MM.1S (cell line): ENCODE data around the gene ZNF880.

Experiments
- DNase-seq: peaks from one replicate; pipeline ENCODE4 v3.0.0-alpha.2; 2015
- H2AFZ ChIP-seq: fragments of 300-600 bp; sonication (generic); 2 replicates; pipeline ENCODE4 v1.6.0; 2016; ENCODE audit warnings: antibody characterized with exemption, low read length
- H3F3A ChIP-seq: fragments of 300-600 bp; sonication (generic); 2 replicates; pipeline ENCODE4 v1.6.1; 2016; ENCODE audit warnings: mild to moderate bottlenecking, antibody characterized with exemption, low read length, moderate library complexity, mixed read lengths; ENCODE audit not compliant: insufficient read depth
- H3K27ac ChIP-seq: fragments of 300-600 bp; sonication (generic); 2 replicates; pipeline ENCODE4 v1.5.1; 2016; ENCODE audit warnings: mild to moderate bottlenecking, low read length
- H3K27me3 ChIP-seq: fragments of 300-600 bp; sonication (generic); replicated peaks from 2 replicates; pipeline ENCODE4 v1.6.0; 2016; ENCODE audit warnings: low read length; ENCODE audit not compliant: insufficient read depth
- H3K36me3 ChIP-seq: fragments of 300-600 bp; sonication (generic); replicated peaks from 2 replicates; pipeline ENCODE4 v1.6.1; 2016; ENCODE audit warnings: mild to moderate bottlenecking, low read length, mixed read lengths; ENCODE audit not compliant: insufficient read depth
- H3K4me1 ChIP-seq: fragments of 300-600 bp; sonication (generic); 2 replicates; pipeline ENCODE4 v1.6.1; 2016; ENCODE audit warnings: low read length, mixed read lengths
- H3K4me2 ChIP-seq: fragments of 300-600 bp; sonication (generic); 2 replicates; pipeline ENCODE4 v1.6.0; 2016; ENCODE audit warnings: low read depth, low read length
- H3K4me3 ChIP-seq: fragments of 300-600 bp; sonication (generic); 2 replicates; pipeline ENCODE4 v1.5.1; 2016; ENCODE audit warnings: low read length, mixed read lengths
- H3K79me2 ChIP-seq: fragments of 300-600 bp; sonication (generic); 2 replicates; pipeline ENCODE4 v1.6.1; 2016; ENCODE audit warnings: mixed run types, low read length, mixed read lengths
- H3K9ac ChIP-seq: fragments of 300-600 bp; sonication (generic); 2 replicates; pipeline ENCODE4 v1.6.1; 2016; ENCODE audit warnings: low read length, mixed read lengths
- H3K9me2 ChIP-seq: fragments of 300-600 bp; sonication (generic); replicated peaks from 2 replicates; pipeline ENCODE4 v1.6.1; 2016; ENCODE audit warnings: mild to moderate bottlenecking, low read length, mixed read lengths; ENCODE audit not compliant: insufficient read depth
- H3K9me3 ChIP-seq: fragments of 300-600 bp; sonication (generic); replicated peaks from 2 replicates; pipeline ENCODE4 v1.6.1; 2016; ENCODE audit warnings: mild to moderate bottlenecking, low read length, mixed read lengths; ENCODE audit not compliant: insufficient read depth
- H4K20me1 ChIP-seq: fragments of 300-600 bp; sonication (generic); 2 replicates; pipeline ENCODE4 v1.6.1; 2016; ENCODE audit warnings: mild to moderate bottlenecking, low read length, moderate library complexity, mixed read lengths; ENCODE audit not compliant: insufficient read depth
- EZH2 ChIP-seq: fragments of 300-600 bp; sonication (generic); optimal IDR thresholded peaks from 2 replicates; pipeline ENCODE3; 2017; ENCODE audit warnings: low read depth, mild to moderate bottlenecking, antibody characterized with exemption, low read length, mixed read lengths
- EZH2phosphoT487 ChIP-seq: fragments of 300-600 bp; sonication (generic); IDR thresholded peaks from 2 replicates; pipeline ENCODE4 v1.6.1; 2018; ENCODE audit warnings: antibody characterized with exemption, low read length
- TF ChIP-seq, protein P1 (sequence below): fragments of 300-600 bp; sonication (generic); IDR thresholded peaks from 2 replicates; pipeline ENCODE4 v1.5.1; 2016; ENCODE audit warnings: antibody characterized with exemption, low read length, mixed read lengths

Gene ZNF880

DNA sequence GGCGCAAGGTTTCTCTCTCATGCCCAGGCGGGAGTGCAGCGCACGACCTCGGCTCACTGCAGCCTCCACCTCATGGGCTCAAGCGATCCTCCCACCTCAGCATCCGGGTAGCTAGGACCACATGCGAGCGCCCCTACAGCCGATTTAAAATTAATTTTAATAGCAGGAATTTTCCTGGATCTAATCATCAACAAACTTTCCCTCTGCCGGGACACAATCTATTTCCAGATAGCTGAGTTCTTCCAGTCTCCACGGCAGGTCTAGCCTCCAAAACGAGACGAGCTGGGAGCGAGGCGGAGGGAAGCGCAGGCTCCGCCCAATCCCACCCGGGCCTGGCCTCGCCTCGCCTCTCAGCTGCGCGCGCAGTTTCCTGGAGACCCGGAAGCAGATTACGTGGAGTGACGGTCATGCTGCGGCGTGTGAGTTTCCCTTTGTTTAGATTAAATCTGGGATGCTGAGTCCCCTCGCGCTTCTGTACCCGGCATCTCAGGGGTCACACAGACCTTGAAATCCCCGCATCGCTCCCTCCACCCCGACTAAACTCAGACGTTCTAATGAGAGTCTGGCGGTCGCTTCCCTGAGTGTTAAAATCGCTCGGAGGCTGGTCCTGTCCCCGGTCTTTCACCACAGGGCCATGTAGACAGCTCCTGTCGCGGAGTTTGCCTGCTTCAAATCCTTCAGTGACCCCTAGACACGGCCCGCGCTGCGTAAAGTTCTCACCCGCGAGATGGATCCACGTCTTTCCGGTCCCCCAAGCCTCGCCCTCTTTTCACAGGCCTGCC, at the start of gene ZNF880:
Gene ZNF880 (plus strand): TSS at position 365 of the 782 bp plus-strand sequence. CDS start 43 bp downstream, at position 408.
- no peak within 1 kb of the TSS for H3K27ac ChIP-seq
- H3K9me2 ChIP-seq, result no peaks in the 10 kb centered on the region
- no peak within 1 kb of the TSS for H3K9ac ChIP-seq
- H3K4me3 ChIP-seq, result no peak within 1 kb of the TSS
- TF ChIP-seq EZH2phosphoT487, result no peak
- no peaks in the 10 kb centered on the region for H3F3A ChIP-seq
- no peak within 1 kb of the TSS for H2AFZ ChIP-seq
- H3K36me3 ChIP-seq, result no peaks in the 10 kb centered on the region
- DNase-seq, result no peak
- H3K4me1 ChIP-seq, result no peaks in the 10 kb centered on the region
- no peak within 1 kb of the TSS for H3K4me2 ChIP-seq
- no peaks in the 10 kb centered on the region for H4K20me1 ChIP-seq
- H3K79me2 ChIP-seq, result no peaks in the 10 kb centered on the region
- H3K9me3 ChIP-seq, result no peaks in the 10 kb centered on the region
- no peaks in the 10 kb centered on the region for H3K27me3 ChIP-seq

DNA sequence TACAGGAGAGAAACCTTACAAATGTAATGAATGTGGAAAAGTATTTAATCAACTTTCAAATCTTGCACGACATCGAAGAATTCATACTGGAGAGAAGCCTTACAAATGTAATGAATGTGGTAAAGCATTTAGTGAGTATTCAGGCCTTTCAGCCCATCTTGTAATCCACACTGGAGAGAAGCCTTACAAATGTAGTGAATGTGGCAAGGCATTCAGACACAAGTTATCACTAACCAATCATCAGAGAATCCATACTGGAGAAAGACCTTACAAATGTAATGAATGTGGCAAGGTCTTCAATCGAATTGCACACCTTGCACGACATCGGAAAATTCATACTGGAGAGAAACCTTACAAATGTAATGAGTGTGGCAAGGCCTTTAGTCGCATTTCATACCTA, 47.3 kb upstream of the ZNF880 start:
- DNase-seq, result no peak
- Histone ChIP-seq H4K20me1 (no peaks in the 10 kb centered on the region), H3K4me2 (no peak overlapping the region), H3K9ac (no peak overlapping the region), H3K27me3 (no peaks in the 10 kb centered on the region), H2AFZ (no peak overlapping the region), H3K9me3 (0 out of 2 replicates have a peak, but pooled peaks cover 2% of the 10 kb centered on the region), H3K36me3 (peaks cover 19% of the 10 kb centered on the region), H3F3A (no peaks in the 10 kb centered on the region), H3K9me2 (no peaks in the 10 kb centered on the region), H3K27ac (no peak overlapping the region), H3K4me3 (no peak overlapping the region), H3K4me1 (no peaks in the 10 kb centered on the region), H3K79me2 (no peaks in the 10 kb centered on the region)
- TF ChIP-seq, protein P1, sequence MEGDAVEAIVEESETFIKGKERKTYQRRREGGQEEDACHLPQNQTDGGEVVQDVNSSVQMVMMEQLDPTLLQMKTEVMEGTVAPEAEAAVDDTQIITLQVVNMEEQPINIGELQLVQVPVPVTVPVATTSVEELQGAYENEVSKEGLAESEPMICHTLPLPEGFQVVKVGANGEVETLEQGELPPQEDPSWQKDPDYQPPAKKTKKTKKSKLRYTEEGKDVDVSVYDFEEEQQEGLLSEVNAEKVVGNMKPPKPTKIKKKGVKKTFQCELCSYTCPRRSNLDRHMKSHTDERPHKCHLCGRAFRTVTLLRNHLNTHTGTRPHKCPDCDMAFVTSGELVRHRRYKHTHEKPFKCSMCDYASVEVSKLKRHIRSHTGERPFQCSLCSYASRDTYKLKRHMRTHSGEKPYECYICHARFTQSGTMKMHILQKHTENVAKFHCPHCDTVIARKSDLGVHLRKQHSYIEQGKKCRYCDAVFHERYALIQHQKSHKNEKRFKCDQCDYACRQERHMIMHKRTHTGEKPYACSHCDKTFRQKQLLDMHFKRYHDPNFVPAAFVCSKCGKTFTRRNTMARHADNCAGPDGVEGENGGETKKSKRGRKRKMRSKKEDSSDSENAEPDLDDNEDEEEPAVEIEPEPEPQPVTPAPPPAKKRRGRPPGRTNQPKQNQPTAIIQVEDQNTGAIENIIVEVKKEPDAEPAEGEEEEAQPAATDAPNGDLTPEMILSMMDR, result no peak
- TF ChIP-seq EZH2 (no peak), EZH2phosphoT487 (no peak)

DNA sequence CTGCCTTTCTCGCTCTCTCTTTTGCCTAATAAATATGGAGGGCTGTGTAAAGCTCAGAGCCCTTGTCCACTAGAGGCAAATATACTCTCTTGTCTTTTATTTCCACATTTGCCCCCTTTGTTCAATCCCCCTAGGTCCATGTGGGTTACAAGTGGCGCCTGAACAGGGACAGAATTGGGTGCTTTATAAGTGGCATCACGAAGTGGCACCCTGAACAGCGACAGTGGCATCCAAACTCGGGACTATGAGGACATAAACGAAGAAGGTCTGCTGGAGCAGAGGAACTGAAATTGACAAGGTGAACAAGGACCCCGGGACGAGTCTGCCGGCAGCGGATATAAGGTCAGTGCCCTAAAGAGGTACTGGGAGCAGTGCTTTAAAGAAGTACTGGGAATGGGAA, 38.0 kb upstream of the ZNF880 start:
- H3K79me2 ChIP-seq, result no peaks in the 10 kb centered on the region
- no peaks in the 10 kb centered on the region for H3K36me3 ChIP-seq
- H3K9ac ChIP-seq, result no peak overlapping the region
- H3K4me1 ChIP-seq, result no peaks in the 10 kb centered on the region
- no peak for DNase-seq
- H3K27ac ChIP-seq, result no peak overlapping the region
- no peaks in the 10 kb centered on the region for H3F3A ChIP-seq
- no peak overlapping the region for H2AFZ ChIP-seq
- no peaks in the 10 kb centered on the region for H3K27me3 ChIP-seq
- H3K9me2 ChIP-seq, result no peaks in the 10 kb centered on the region
- H3K4me3 ChIP-seq, result no peak overlapping the region
- no peak overlapping the region for H3K4me2 ChIP-seq
- H4K20me1 ChIP-seq, result no peaks in the 10 kb centered on the region
- TF ChIP-seq, protein P1, result no peak
- TF ChIP-seq EZH2, result no peak
- no peak for TF ChIP-seq EZH2phosphoT487
- H3K9me3 ChIP-seq, result no peaks in the 10 kb centered on the region

DNA sequence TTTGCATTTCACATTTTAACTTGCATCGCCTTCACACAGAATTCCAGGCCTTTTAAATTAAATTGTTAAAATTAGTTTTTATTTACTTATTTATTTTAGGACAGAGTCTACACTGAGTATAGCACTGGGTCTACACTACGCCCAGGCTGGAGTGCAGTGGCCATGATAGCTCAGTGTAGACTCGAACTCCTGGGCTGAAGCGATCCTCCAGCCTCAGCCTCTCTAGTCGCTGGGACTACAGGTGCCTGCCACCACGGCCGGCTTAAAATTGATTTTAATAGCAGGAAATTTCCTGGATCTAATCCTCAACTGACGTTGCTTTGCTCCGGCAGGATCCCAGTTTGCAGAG, 34.0 kb upstream of the ZNF880 start:
- Histone ChIP-seq H3K27me3 (no peaks in the 10 kb centered on the region), H3K27ac (no peak overlapping the region), H3K4me1 (no peaks in the 10 kb centered on the region), H3K36me3 (no peaks in the 10 kb centered on the region), H4K20me1 (no peaks in the 10 kb centered on the region), H3K4me2 (no peak overlapping the region), H3K9me3 (no peaks in the 10 kb centered on the region), H2AFZ (no peak overlapping the region), H3K9me2 (no peaks in the 10 kb centered on the region), H3K79me2 (no peaks in the 10 kb centered on the region), H3K9ac (no peak overlapping the region), H3K4me3 (no peak overlapping the region), H3F3A (no peaks in the 10 kb centered on the region)
- DNase-seq, result no peak
- no peak for TF ChIP-seq EZH2phosphoT487
- TF ChIP-seq, protein P1, result no peak
- no peak for TF ChIP-seq EZH2
